Neuronal stem cell (in vitro differentiated cells): Measurements from ENCODE around the gene ISG15.
A peak's percentile ranks its signal among the peaks of the same experiment; 100 is the strongest.

Experiments used
- DNase-seq: peaks from one replicate; pipeline ENCODE4 v3.0.0-alpha.2; 2013; ENCODE audit warnings: low spot score
- H2AFZ ChIP-seq: one replicate; pipeline ENCODE4 v1.6.1; 2013; ENCODE audit warnings: mild to moderate bottlenecking, low read length, inconsistent platforms
- H2AK5ac ChIP-seq: 2 replicates; pipeline ENCODE4 v1.6.1; 2013; ENCODE audit warnings: low read depth, mild to moderate bottlenecking, inconsistent platforms, low read length, moderate library complexity, mixed read lengths
- H2BK120ac ChIP-seq: 2 replicates; pipeline ENCODE4 v1.6.1; 2013; ENCODE audit warnings: low read depth, mild to moderate bottlenecking, inconsistent platforms, low read length, moderate library complexity, mixed read lengths
- H2BK12ac ChIP-seq: one replicate; pipeline ENCODE4 v1.6.1; 2013; ENCODE audit warnings: low read length, inconsistent platforms
- H2BK15ac ChIP-seq: 2 replicates; pipeline ENCODE4 v1.6.1; 2013; ENCODE audit warnings: mild to moderate bottlenecking, low read length, inconsistent platforms, mixed read lengths
- H2BK5ac ChIP-seq: one replicate; pipeline ENCODE4 v1.6.1; 2013; ENCODE audit warnings: inconsistent platforms, mild to moderate bottlenecking, low read length, moderate library complexity
- H3K14ac ChIP-seq: one replicate; pipeline ENCODE4 v1.6.1; 2013; ENCODE audit warnings: low read length, inconsistent platforms
- H3K18ac ChIP-seq: 2 replicates; pipeline ENCODE4 v1.6.1; 2013; ENCODE audit warnings: low read length, inconsistent platforms
- H3K23ac ChIP-seq: 2 replicates; pipeline ENCODE4 v1.6.1; 2013; ENCODE audit warnings: low read depth, mild to moderate bottlenecking, mixed read lengths, low read length, inconsistent platforms; ENCODE audit not compliant: poor library complexity
- H3K27ac ChIP-seq: replicated peaks from 3 replicates; pipeline ENCODE4 v1.5.1; 2013; ENCODE audit warnings: low read length, inconsistent platforms
- H3K27me3 ChIP-seq, 3 experiments: 2 replicates each; pipeline ENCODE4 v1.6.1; 2013; ENCODE audit warnings: low read length in 3 of 3, mild to moderate bottlenecking in 2 of 3, inconsistent platforms in 1 of 3, low read depth in 1 of 3, mixed read lengths in 1 of 3, moderate library complexity in 1 of 3; ENCODE audit not compliant: control insufficient read depth in 3 of 3, insufficient read depth in 3 of 3
- H3K36me3 ChIP-seq, 2 donors: replicated peaks in 1 of 2; 2 replicates each; pipeline ENCODE4 v1.6.1; 2013; ENCODE audit warnings: low read length in 2 of 2; ENCODE audit not compliant: control insufficient read depth in 2 of 2, insufficient read depth in 2 of 2
- H3K4ac ChIP-seq: 2 replicates; pipeline ENCODE4 v1.6.1; 2013; ENCODE audit warnings: inconsistent platforms, mild to moderate bottlenecking, low read length, moderate library complexity
- H3K4me1 ChIP-seq, 2 donors: 1 replicate in 1 of 2; 2 replicates in 1 of 2; pipeline ENCODE4 v1.6.1; 2013; ENCODE audit warnings: low read length in 2 of 2, low read depth in 1 of 2; ENCODE audit not compliant: control insufficient read depth in 2 of 2, insufficient read depth in 1 of 2
- H3K4me2 ChIP-seq: one replicate; pipeline ENCODE4 v1.6.1; 2013; ENCODE audit warnings: mild to moderate bottlenecking, low read length, inconsistent platforms; ENCODE audit not compliant: insufficient read depth, poor library complexity, severe bottlenecking
- H3K4me3 ChIP-seq, 2 donors: 2 replicates each; pipeline ENCODE4 v1.5.1; 2013; ENCODE audit warnings: low read length in 2 of 2, mild to moderate bottlenecking in 2 of 2, inconsistent platforms in 1 of 2, moderate library complexity in 1 of 2
- H3K79me1 ChIP-seq: one replicate; pipeline ENCODE4 v1.6.1; 2013; ENCODE audit warnings: low read depth, mild to moderate bottlenecking, inconsistent platforms, low read length, moderate library complexity
- H3K9ac ChIP-seq: one replicate; pipeline ENCODE4 v1.6.1; 2013; ENCODE audit warnings: mild to moderate bottlenecking, low read depth, low read length, inconsistent platforms; ENCODE audit not compliant: poor library complexity
- H3K9me3 ChIP-seq, 2 donors: replicated peaks in 1 of 2; 2 replicates each; pipeline versions ENCODE3 to v1.6.1; 2013; ENCODE audit warnings: low read length in 2 of 2, mild to moderate bottlenecking in 2 of 2, inconsistent platforms in 1 of 2, low read depth in 1 of 2, mixed read lengths in 1 of 2, moderate library complexity in 1 of 2; ENCODE audit not compliant: control insufficient read depth in 2 of 2, insufficient read depth in 1 of 2
- H4K8ac ChIP-seq: one replicate; pipeline ENCODE4 v1.6.1; 2013; ENCODE audit warnings: low read depth, mild to moderate bottlenecking, inconsistent platforms, low read length, moderate library complexity
- H4K91ac ChIP-seq: one replicate; pipeline ENCODE4 v1.6.1; 2013; ENCODE audit warnings: low read length, low read depth, mild to moderate bottlenecking, inconsistent platforms; ENCODE audit not compliant: poor library complexity
- WGBS, 2 donors: extraction: QIAGEN DNeasy Blood & Tissue Kit; methylation state at CpG; one replicate each; pipeline ENCODE4 v1.1.7; 2013; ENCODE audit warnings: missing lambda C conversion rate in 2 of 2, mixed read lengths in 1 of 2; ENCODE audit not compliant: insufficient read length in 2 of 2, insufficient replicate concordance in 1 of 2; ENCODE audit errors: extremely low coverage in 2 of 2; 5-methylcytosine and 5-hydroxymethylcytosine counted together

Gene ISG15

GRCh38 chr1:970973-971730, 42.1 kb upstream of the ISG15 start:
- H3K27me3 ChIP-seq = peaks cover 15 to 97% (median 69%) of the 10 kb centered on the region in 3 experiments

GRCh38 chr1:971751-972506, 41.4 kb upstream of the ISG15 start:
- H3K23ac ChIP-seq = peak overlapping the region; percentile 65
- WGBS, 2 donors = no CpG with 5 or more reads among the region's 34 CpGs
- no peak overlapping the region for H3K27ac ChIP-seq
- DNase-seq = no peak
- no peak overlapping the region for H3K4ac ChIP-seq
- peaks cover 11 to 91% (median 61%) of the 10 kb centered on the region in 3 experiments for H3K27me3 ChIP-seq
- H2AFZ ChIP-seq = no peak overlapping the region
- peaks cover 3 to 6% of the 10 kb centered on the region in 2 donors for H3K4me1 ChIP-seq
- H3K18ac ChIP-seq = peak overlapping the region; percentile 38
- peak overlapping the region; percentile 94 for H2AK5ac ChIP-seq
- no peak overlapping the region for H3K9ac ChIP-seq
- no peaks in the 10 kb centered on the region for H3K79me1 ChIP-seq
- H3K36me3 ChIP-seq = peaks cover 0 to 2% of the 10 kb centered on the region in 2 donors
- H4K8ac ChIP-seq = no peak overlapping the region
- peak overlapping the region; percentile 82 for H3K14ac ChIP-seq
- no peak overlapping the region for H2BK12ac ChIP-seq
- H3K9me3 ChIP-seq = peaks cover 0 to 6% of the 10 kb centered on the region in 2 donors
- no peak overlapping the region for H3K4me2 ChIP-seq
- no peak overlapping the region for H2BK5ac ChIP-seq
- no peak overlapping the region for H2BK120ac ChIP-seq
- no peak overlapping the region for H2BK15ac ChIP-seq
- H3K4me3 ChIP-seq = no peak overlapping the region
- H4K91ac ChIP-seq = no peak overlapping the region

More at GRCh38 chr1:970973-971730, 42.1 kb upstream of the ISG15 start:
- Histone ChIP-seq H3K36me3 (peaks cover 0 to 2% of the 10 kb centered on the region in 2 donors), H3K4me3 (no peak overlapping the region), H3K4me1 (peaks cover 2 to 13% of the 10 kb centered on the region in 2 donors), H4K91ac (no peak overlapping the region), H3K27ac (no peak overlapping the region), H2AK5ac (peak overlapping the region; percentile 61), H3K4me2 (no peak overlapping the region), H3K14ac (no peak overlapping the region), H3K9ac (no peak overlapping the region), H2BK5ac (no peak overlapping the region), H2BK120ac (no peak overlapping the region), H3K4ac (no peak overlapping the region), H3K18ac (peak overlapping the region; percentile 64), H2AFZ (no peak overlapping the region), H3K9me3 (peaks cover 0 to 6% of the 10 kb centered on the region in 2 donors), H2BK12ac (no peak overlapping the region), H4K8ac (no peak overlapping the region), H2BK15ac (peak overlapping the region; percentile 58), H3K79me1 (no peaks in the 10 kb centered on the region), H3K23ac (no peak overlapping the region)
- no CpG with 5 or more reads among the region's 42 CpGs for WGBS, 2 donors
- DNase-seq = no peak

DNA sequence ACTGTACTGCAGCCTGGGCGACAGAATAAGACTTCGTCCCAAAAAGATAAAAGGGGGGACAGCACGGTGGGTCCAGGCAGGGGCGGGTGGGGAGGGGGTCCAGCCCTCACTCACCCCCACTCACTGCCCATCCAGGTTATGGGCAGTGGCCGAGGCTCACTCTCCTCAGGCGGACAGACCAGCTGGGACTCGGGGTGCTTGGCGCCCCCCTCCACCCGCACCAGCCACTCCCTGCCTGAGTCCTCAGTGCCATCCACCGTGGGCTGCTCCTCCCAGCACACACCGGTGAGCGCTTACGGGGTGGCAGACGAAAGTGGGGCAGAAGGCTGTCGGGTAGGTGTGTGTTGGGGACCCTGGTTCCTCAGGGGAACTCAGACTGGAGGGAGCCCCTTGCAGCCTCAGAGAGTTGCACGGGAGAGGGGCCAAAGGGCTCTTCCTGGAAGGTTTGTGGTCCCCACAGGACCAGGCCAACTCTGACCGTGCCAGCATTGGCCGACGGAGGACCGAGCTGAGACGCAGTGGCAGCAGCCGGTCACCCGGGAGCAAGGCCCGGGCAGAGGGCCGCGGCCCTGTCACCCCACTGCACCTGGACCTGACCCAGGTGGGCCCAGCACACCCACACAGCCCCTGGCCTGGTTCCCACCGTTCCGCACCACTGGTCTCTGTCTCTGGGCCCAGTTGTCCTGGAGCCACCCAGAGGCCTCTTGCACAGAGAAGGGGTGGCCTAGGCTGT, 40.4 kb upstream of the ISG15 start:
- H2AK5ac ChIP-seq = peak overlapping the region; percentile 90
- H3K36me3 ChIP-seq = peaks cover 0 to 2% of the 10 kb centered on the region in 2 donors
- H3K4me1 ChIP-seq = peaks cover 1 to 4% of the 10 kb centered on the region in 2 donors
- no peak overlapping the region for H2BK12ac ChIP-seq
- no peak overlapping the region for H2BK5ac ChIP-seq
- peak overlapping the region; percentile 48 for H3K18ac ChIP-seq
- H3K14ac ChIP-seq = no peak overlapping the region
- no peak overlapping the region for H3K4me3 ChIP-seq
- peak overlapping the region; percentile 75 for H2BK15ac ChIP-seq
- no peak overlapping the region for H3K4me2 ChIP-seq
- H4K8ac ChIP-seq = no peak overlapping the region
- peak overlapping the region; percentile 81 for H2BK120ac ChIP-seq
- H4K91ac ChIP-seq = no peak overlapping the region
- peak overlapping the region; percentile 76 for H3K4ac ChIP-seq
- no CpG with 5 or more reads among the region's 28 CpGs for WGBS, 2 donors
- peaks cover 0 to 6% of the 10 kb centered on the region in 2 donors for H3K9me3 ChIP-seq
- H3K79me1 ChIP-seq = no peaks in the 10 kb centered on the region
- H2AFZ ChIP-seq = no peak overlapping the region
- H3K27ac ChIP-seq = no peak overlapping the region
- H3K9ac ChIP-seq = peak overlapping the region; percentile 60
- H3K27me3 ChIP-seq = peaks cover 7 to 81% (median 51%) of the 10 kb centered on the region in 3 experiments
- H3K23ac ChIP-seq = no peak overlapping the region
- DNase-seq = no peak
